ENCODE results near the gene NAGA. TPM values are rescaled to one million over a fixed set of nuclear protein-coding genes. Genes with fewer than 3 reads are reported as not detected.

NAGA gene
- total and polyA plus RNA-seq, 4 donors = 18.9 to 35.7 (median 23.5) TPM

- Histone ChIP-seq H3K4me1 (ENCODE audit: control insufficient read depth, insufficient read depth, low read length) (no peaks in the 10 kb centered on the region), H3K36me3 (ENCODE audit: control insufficient read depth, insufficient read depth, low read length) (peaks cover 3% of the 10 kb centered on the region), H3K4me3 (ENCODE audit: low read depth, low read length) (no peak overlapping the region), H3K9me3 (ENCODE audit: control insufficient read depth, insufficient read depth, low read length) (no peaks in the 10 kb centered on the region), H3K27ac (ENCODE audit: low read depth, low read length) (no peak overlapping the region), H3K27me3 (ENCODE audit: control insufficient read depth, insufficient read depth, low read length) (no peaks in the 10 kb centered on the region)
- no peak for DNase-seq (ENCODE audit: low read depth in 4 of 6, low spot score in 6 of 6)
- no CpG with 5 or more reads among the region's 2 CpGs for WGBS (ENCODE audit: insufficient coverage)
These were observed 48.3 kb downstream of the NAGA start for GRCh38 chr22:42022162-42022847.

- Histone ChIP-seq H3K36me3 (ENCODE audit: control insufficient read depth, insufficient read depth, low read length) (peaks cover 3% of the 10 kb centered on the region), H3K27me3 (ENCODE audit: control insufficient read depth, insufficient read depth, low read length) (no peaks in the 10 kb centered on the region), H3K4me1 (ENCODE audit: control insufficient read depth, insufficient read depth, low read length) (no peaks in the 10 kb centered on the region), H3K9me3 (ENCODE audit: control insufficient read depth, insufficient read depth, low read length) (no peaks in the 10 kb centered on the region), H3K27ac (ENCODE audit: low read depth, low read length) (no peak overlapping the region), H3K4me3 (ENCODE audit: low read depth, low read length) (no peak overlapping the region)
- DNase-seq (ENCODE audit: low read depth in 4 of 6, low spot score in 6 of 6) = no peak
- WGBS (ENCODE audit: insufficient coverage) = no CpG with 5 or more reads among the region's 2 CpGs
These were observed 49.0 kb downstream of the NAGA start for GRCh38 chr22:42021571-42021970.

- WGBS (ENCODE audit: insufficient coverage) = 67% methylated on average over 1 of the region's 1 CpG
- no peak overlapping the region for H3K4me3 ChIP-seq (ENCODE audit: low read depth, low read length)
- H3K4me1 ChIP-seq (ENCODE audit: control insufficient read depth, insufficient read depth, low read length) = no peaks in the 10 kb centered on the region
- no peaks in the 10 kb centered on the region for H3K27me3 ChIP-seq (ENCODE audit: control insufficient read depth, insufficient read depth, low read length)
- H3K36me3 ChIP-seq (ENCODE audit: control insufficient read depth, insufficient read depth, low read length) = peaks cover 3% of the 10 kb centered on the region
- no peak for DNase-seq (ENCODE audit: low read depth in 4 of 6, low spot score in 6 of 6)
- no peaks in the 10 kb centered on the region for H3K9me3 ChIP-seq (ENCODE audit: control insufficient read depth, insufficient read depth, low read length)
- H3K27ac ChIP-seq (ENCODE audit: low read depth, low read length) = no peak overlapping the region
These were observed 52.4 kb downstream of the NAGA start for GRCh38 chr22:42018224-42018623.

DNA sequence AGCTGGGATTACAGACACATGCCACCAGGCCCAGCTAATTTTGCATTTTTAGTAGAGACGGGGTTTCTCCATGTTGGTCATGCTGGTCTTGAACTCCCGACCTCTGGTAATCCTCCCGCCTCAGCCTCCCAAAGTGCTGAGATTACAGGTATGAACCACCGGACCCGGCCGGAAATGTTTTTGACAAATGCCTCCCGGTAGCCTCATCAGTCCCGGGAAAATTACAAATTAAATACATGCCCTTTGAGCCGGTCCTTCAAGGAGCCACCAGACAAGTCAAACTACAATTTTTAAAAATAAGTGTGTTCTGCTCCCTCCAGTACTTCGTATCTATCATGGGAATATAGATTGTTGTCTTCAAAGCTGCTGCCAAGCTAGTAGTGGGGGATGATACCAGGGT lies 54.5 kb downstream of the NAGA start:
- H3K9me3 ChIP-seq (ENCODE audit: control insufficient read depth, insufficient read depth, low read length) = no peaks in the 10 kb centered on the region
- no peaks in the 10 kb centered on the region for H3K36me3 ChIP-seq (ENCODE audit: control insufficient read depth, insufficient read depth, low read length)
- H3K4me3 ChIP-seq (ENCODE audit: low read depth, low read length) = no peak overlapping the region
- H3K4me1 ChIP-seq (ENCODE audit: control insufficient read depth, insufficient read depth, low read length) = no peaks in the 10 kb centered on the region
- DNase-seq (ENCODE audit: low read depth in 4 of 6, low spot score in 6 of 6) = no peak
- H3K27me3 ChIP-seq (ENCODE audit: control insufficient read depth, insufficient read depth, low read length) = no peaks in the 10 kb centered on the region
- no peak overlapping the region for H3K27ac ChIP-seq (ENCODE audit: low read depth, low read length)
- whole genome bisulfite sequencing (ENCODE audit: insufficient coverage) = 80% methylated on average over 5 of the region's 10 CpGs

- Histone ChIP-seq H3K4me1 (ENCODE audit: control insufficient read depth, insufficient read depth, low read length) (no peaks in the 10 kb centered on the region), H3K4me3 (ENCODE audit: low read depth, low read length) (no peak overlapping the region), H3K9me3 (ENCODE audit: control insufficient read depth, insufficient read depth, low read length) (peaks cover 8% of the 10 kb centered on the region), H3K36me3 (ENCODE audit: control insufficient read depth, insufficient read depth, low read length) (no peaks in the 10 kb centered on the region), H3K27ac (ENCODE audit: low read depth, low read length) (no peak overlapping the region), H3K27me3 (ENCODE audit: control insufficient read depth, insufficient read depth, low read length) (no peaks in the 10 kb centered on the region)
- WGBS (ENCODE audit: insufficient coverage) = no CpG with 5 or more reads among the region's 4 CpGs
- no peak for DNase-seq (ENCODE audit: low read depth in 4 of 6, low spot score in 6 of 6)
These were observed 57.2 kb downstream of the NAGA start for GRCh38 chr22:42013385-42013784.

DNA sequence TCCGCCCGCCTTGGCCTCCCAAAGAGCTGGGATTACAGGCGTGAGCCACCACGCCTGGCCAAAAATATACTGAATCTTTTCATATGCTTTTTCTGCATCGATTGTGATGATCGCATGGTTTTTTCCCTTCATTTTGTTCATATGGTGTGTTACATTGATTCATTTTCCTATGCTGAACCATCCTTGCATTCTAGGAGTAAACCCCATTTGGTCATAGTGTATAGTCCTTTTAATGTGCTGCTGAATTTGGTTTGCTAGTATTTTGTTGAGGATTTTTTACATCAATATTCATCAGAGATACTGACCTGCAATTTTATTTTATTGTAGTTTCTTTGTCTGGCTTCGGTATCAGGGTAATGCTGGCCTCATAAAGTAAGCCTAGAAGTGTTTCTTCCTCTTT lies 59.8 kb downstream of the NAGA start:
- peaks cover 8% of the 10 kb centered on the region for H3K9me3 ChIP-seq (ENCODE audit: control insufficient read depth, insufficient read depth, low read length)
- DNase-seq (ENCODE audit: low read depth in 4 of 6, low spot score in 6 of 6) = no peak
- no peak overlapping the region for H3K27ac ChIP-seq (ENCODE audit: low read depth, low read length)
- H3K4me3 ChIP-seq (ENCODE audit: low read depth, low read length) = no peak overlapping the region
- 100% methylated on average over 3 of the region's 7 CpGs for WGBS (ENCODE audit: insufficient coverage)
- H3K27me3 ChIP-seq (ENCODE audit: control insufficient read depth, insufficient read depth, low read length) = no peaks in the 10 kb centered on the region
- H3K4me1 ChIP-seq (ENCODE audit: control insufficient read depth, insufficient read depth, low read length) = no peaks in the 10 kb centered on the region
- H3K36me3 ChIP-seq (ENCODE audit: control insufficient read depth, insufficient read depth, low read length) = no peaks in the 10 kb centered on the region

Small RNAs within 50 kb of the gene (small RNA-seq; reads per million reads assigned to genes)
- not detected for gene SNORD13P1 (ENCODE audit: low replicate concordance)

Other genes with a start within 250 kb of the NAGA start
- gene SREBF2, start 237.7 kb downstream of the NAGA start, total RNA-seq = 10 to 100 TPM; 60.2 to 68.1 TPM
- 100 to 1,000 TPM; 170 to 176 TPM for gene SREBF2, start 237.7 kb downstream of the NAGA start, polyA plus RNA-seq (ENCODE audit: insufficient read length in 2 of 2)
- under 1 TPM; 0.40 to 0.61 TPM for gene SHISA8, start 155.7 kb downstream of the NAGA start, total RNA-seq
- 1 to 10 TPM; 3.0 to 5.2 TPM for gene SHISA8, start 155.7 kb downstream of the NAGA start, polyA plus RNA-seq (ENCODE audit: insufficient read length in 2 of 2)
- gene TNFRSF13C, start 144.0 kb downstream of the NAGA start, total RNA-seq = 1 to 10 TPM in 1 of 2 donors, under 1 TPM in 1; 0.79 to 1.1 TPM
- 1 to 10 TPM; 2.3 to 2.9 TPM for gene TNFRSF13C, start 144.0 kb downstream of the NAGA start, polyA plus RNA-seq (ENCODE audit: insufficient read length in 2 of 2)
- 1 to 10 TPM; 5.2 to 9.0 TPM for gene CENPM, start 123.7 kb downstream of the NAGA start, total RNA-seq
- gene CENPM, start 123.7 kb downstream of the NAGA start, polyA plus RNA-seq (ENCODE audit: insufficient read length in 2 of 2) = 10 to 100 TPM; 12.2 to 13.0 TPM
- 10 to 100 TPM; 86.9 to 89.2 TPM for gene SEPTIN3, start 101.4 kb downstream of the NAGA start, total RNA-seq
- 100 to 1,000 TPM; 398 to 423 TPM for gene SEPTIN3, start 101.4 kb downstream of the NAGA start, polyA plus RNA-seq (ENCODE audit: insufficient read length in 2 of 2)
- gene WBP2NL, start 72.0 kb downstream of the NAGA start, total RNA-seq = 1 to 10 TPM; 2.4 to 4.7 TPM
- 1 to 10 TPM; 2.7 to 6.2 TPM for gene WBP2NL, start 72.0 kb downstream of the NAGA start, polyA plus RNA-seq (ENCODE audit: insufficient read length in 2 of 2)
- gene PHETA2, start 3.4 kb upstream of the NAGA start, total RNA-seq = 10 to 100 TPM in 1 of 2 donors, 1 to 10 TPM in 1; 6.9 to 18.0 TPM
- gene PHETA2, start 3.4 kb upstream of the NAGA start, polyA plus RNA-seq (ENCODE audit: insufficient read length in 2 of 2) = 1 to 10 TPM; 3.4 to 6.5 TPM
- 10 to 100 TPM; 22.6 to 31.8 TPM for gene SMDT1, start 8.9 kb upstream of the NAGA start, total RNA-seq
- gene SMDT1, start 8.9 kb upstream of the NAGA start, polyA plus RNA-seq (ENCODE audit: insufficient read length in 2 of 2) = 100 to 1,000 TPM; 122 to 132 TPM
- gene NDUFA6, start 20.0 kb upstream of the NAGA start, total RNA-seq = 100 to 1,000 TPM in 1 of 2 donors, 10 to 100 TPM in 1; 62.3 to 125 TPM
- 100 to 1,000 TPM in 1 of 2 donors, 10 to 100 TPM in 1; 96.1 to 125 TPM for gene NDUFA6, start 20.0 kb upstream of the NAGA start, polyA plus RNA-seq (ENCODE audit: insufficient read length in 2 of 2)
- 1 to 10 TPM in 1 of 2 donors, under 1 TPM in 1; 0.79 to 2.1 TPM for gene CYP2D6, start 60.0 kb upstream of the NAGA start, total RNA-seq
- gene CYP2D6, start 60.0 kb upstream of the NAGA start, polyA plus RNA-seq (ENCODE audit: insufficient read length in 2 of 2) = 1 to 10 TPM; 4.6 to 9.9 TPM
- 10 to 100 TPM; 30.3 to 32.0 TPM for gene TCF20, start 199.8 kb upstream of the NAGA start, total RNA-seq
- gene TCF20, start 199.8 kb upstream of the NAGA start, polyA plus RNA-seq (ENCODE audit: insufficient read length in 2 of 2) = 10 to 100 TPM; 25.3 to 28.8 TPM